ENCODE data around the gene INPP5A.
"Not testable (repeated sequence)": the region's sequence is repeated elsewhere in the genome, so short reads cannot be mapped to it uniquely, and the experiment has no call there.

INPP5A gene

GRCh38 chr10:132670546-132671227 is 133.1 kb downstream of the INPP5A start:
- H3K36me3 ChIP-seq (replicated peaks), result no peaks in the 10 kb centered on the region
- H3K27ac ChIP-seq, result no peak overlapping the region
- no peak for TF ChIP-seq CTCF (IDR thresholded peaks at IDR 0.05; ENCODE audit: low read depth, low read length, missing control alignments)
- H3K27me3 ChIP-seq (replicated peaks), result no peaks in the 10 kb centered on the region
- H3K4me3 ChIP-seq (ENCODE audit: low read depth, low read length), result no peak overlapping the region
- no peak for DNase-seq
- in situ Hi-C loops (cut with HindIII; ENCODE audit: low pct_ligation_motif_present, low sequenced_read_pairs), result no loop called here

GRCh38 chr10:132671228-132672154 is 133.9 kb downstream of the INPP5A start:
- in situ Hi-C loops (cut with HindIII; ENCODE audit: low pct_ligation_motif_present, low sequenced_read_pairs), result no loop called here
- no peak for DNase-seq
- Histone ChIP-seq H3K36me3 (replicated peaks) (no peaks in the 10 kb centered on the region), H3K27me3 (replicated peaks) (no peaks in the 10 kb centered on the region), H3K27ac (no peak overlapping the region), H3K4me3 (ENCODE audit: low read depth, low read length) (no peak overlapping the region)
- no peak for TF ChIP-seq CTCF (IDR thresholded peaks at IDR 0.05; ENCODE audit: low read depth, low read length, missing control alignments)

DNA sequence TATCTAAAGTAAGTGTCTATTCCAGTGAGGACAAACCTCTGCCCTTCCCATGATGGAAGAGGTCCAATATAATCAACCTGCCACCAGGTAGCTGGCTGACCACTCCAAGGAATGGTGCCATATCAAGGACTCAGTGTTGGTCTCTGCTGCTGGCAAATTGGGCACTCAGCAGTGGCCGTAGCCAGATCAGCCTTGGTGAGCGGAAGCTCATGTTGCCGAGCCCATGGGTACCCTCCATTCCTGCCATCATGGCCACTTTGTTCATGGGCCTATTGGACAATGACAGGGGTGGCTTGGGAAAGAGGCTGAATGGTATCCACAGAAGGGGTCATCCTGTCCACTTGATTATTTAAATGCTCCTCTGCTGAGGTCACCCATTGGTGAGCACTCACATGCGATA is 136.2 kb downstream of the INPP5A start:
- H3K27me3 ChIP-seq (replicated peaks); H3K36me3 ChIP-seq (replicated peaks); H3K4me3 ChIP-seq (ENCODE audit: low read depth, low read length); in situ Hi-C loops (cut with HindIII; ENCODE audit: low pct_ligation_motif_present, low sequenced_read_pairs); DNase-seq; H3K27ac ChIP-seq: not testable (repeated sequence)

DNA sequence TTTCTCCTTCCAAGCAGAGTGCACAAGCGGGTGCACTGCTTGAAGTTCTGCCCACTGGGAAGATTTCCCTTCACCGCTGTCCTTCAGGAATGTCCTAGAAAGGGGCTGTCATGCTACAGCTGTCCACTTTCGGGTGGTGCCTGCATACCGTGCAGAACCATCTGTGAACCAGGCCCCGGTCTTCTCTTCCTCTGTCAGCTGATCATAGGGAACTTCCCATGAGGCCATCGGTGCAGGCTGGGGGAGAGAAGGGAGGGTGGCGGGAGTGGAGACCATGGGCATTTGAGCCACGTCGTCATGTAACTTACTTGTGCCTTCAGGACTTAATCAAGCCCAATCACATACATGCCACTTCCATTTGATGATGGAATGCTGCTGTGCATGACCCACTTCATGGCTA is 136.7 kb downstream of the INPP5A start:
- in situ Hi-C loops (cut with HindIII; ENCODE audit: low pct_ligation_motif_present, low sequenced_read_pairs), result no loop called here
- TF ChIP-seq CTCF (IDR thresholded peaks at IDR 0.05; ENCODE audit: low read depth, low read length, missing control alignments), result no peak
- Histone ChIP-seq H3K4me3 (ENCODE audit: low read depth, low read length) (no peak overlapping the region), H3K36me3 (replicated peaks) (no peaks in the 10 kb centered on the region), H3K27me3 (replicated peaks) (no peaks in the 10 kb centered on the region), H3K27ac (no peak overlapping the region)
- no peak for DNase-seq

DNA sequence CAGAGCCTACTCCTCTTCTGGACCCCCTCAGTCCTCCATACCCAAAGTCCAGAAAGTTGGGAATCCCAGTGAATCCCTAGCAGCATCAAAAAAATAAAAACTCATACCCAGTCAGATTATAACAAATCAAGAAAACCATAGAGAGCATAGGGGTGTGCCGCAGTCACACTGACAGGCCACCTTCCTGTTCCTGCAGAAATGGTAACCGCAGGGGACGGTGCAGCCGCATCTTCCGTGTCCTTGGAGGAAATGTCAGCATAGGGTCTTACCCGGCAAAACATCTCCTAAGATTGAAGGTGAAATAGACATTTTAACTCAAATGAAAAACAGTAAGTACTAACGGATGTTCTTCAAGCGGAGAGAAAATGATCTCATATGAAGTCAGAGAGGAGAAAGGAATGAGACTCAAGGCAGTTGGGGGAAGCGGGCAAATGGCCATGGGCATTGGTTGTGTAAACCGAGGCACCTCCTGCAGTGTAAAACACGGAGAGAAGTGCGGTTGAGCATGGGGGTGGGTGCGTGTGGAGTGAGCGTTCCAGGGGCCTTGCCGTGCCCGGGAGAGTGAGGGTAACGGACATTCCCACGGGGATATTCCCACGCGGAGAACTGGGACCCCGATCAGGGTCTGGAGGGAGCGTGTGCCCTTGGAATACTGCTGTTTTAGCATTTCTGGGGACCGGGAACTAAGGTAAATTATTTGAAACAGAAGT is 137.6 kb downstream of the INPP5A start:
- H3K36me3 ChIP-seq (replicated peaks), result no peaks in the 10 kb centered on the region
- in situ Hi-C loops (cut with HindIII; ENCODE audit: low pct_ligation_motif_present, low sequenced_read_pairs), result no loop called here
- H3K27me3 ChIP-seq (replicated peaks), result no peaks in the 10 kb centered on the region
- no peak for DNase-seq
- H3K27ac ChIP-seq, result no peak overlapping the region
- no peak overlapping the region for H3K4me3 ChIP-seq (ENCODE audit: low read depth, low read length)
- no peak for TF ChIP-seq CTCF (IDR thresholded peaks at IDR 0.05; ENCODE audit: low read depth, low read length, missing control alignments)
